H9 (cell line): ENCODE measurements around the gene APLN. TPM values are rescaled to one million over a fixed set of nuclear protein-coding genes. Genes with fewer than 3 reads are reported as not detected.

Source experiments
- DNase-seq: peaks from one replicate; pipeline ENCODE4 v3.0.0-alpha.2; 2017
- H2AFZ ChIP-seq: one replicate; pipeline ENCODE4 v1.6.1; 2013; ENCODE audit warnings: mild to moderate bottlenecking, low read length, control low read depth, moderate library complexity
- H2AK5ac ChIP-seq: 2 replicates; pipeline ENCODE4 v1.6.1; 2013; ENCODE audit warnings: low read length, control low read depth, mixed read lengths; ENCODE audit not compliant: insufficient read length
- H2BK120ac ChIP-seq: one replicate; pipeline ENCODE4 v1.6.1; 2013; ENCODE audit warnings: low read depth, mild to moderate bottlenecking, low read length, control low read depth, inconsistent platforms; ENCODE audit not compliant: poor library complexity, severe bottlenecking
- H2BK12ac ChIP-seq: 2 replicates; pipeline ENCODE4 v1.6.1; 2013; ENCODE audit warnings: low read length, control low read depth, mixed read lengths, low read depth; ENCODE audit not compliant: insufficient read length
- H2BK15ac ChIP-seq: 2 replicates; pipeline ENCODE4 v1.6.1; 2013; ENCODE audit warnings: low read depth, low read length, control low read depth
- H2BK20ac ChIP-seq: one replicate; pipeline ENCODE4 v1.6.1; 2013; ENCODE audit warnings: low read depth, mild to moderate bottlenecking, low read length, control low read depth, inconsistent platforms; ENCODE audit not compliant: poor library complexity, severe bottlenecking
- H2BK5ac ChIP-seq: 2 replicates; pipeline ENCODE4 v1.6.1; 2013; ENCODE audit warnings: low read length, control low read depth, mixed read lengths; ENCODE audit not compliant: insufficient read length
- H3K14ac ChIP-seq: 2 replicates; pipeline ENCODE4 v1.6.1; 2013; ENCODE audit warnings: low read length, control low read depth; ENCODE audit not compliant: insufficient read depth
- H3K18ac ChIP-seq: 2 replicates; pipeline ENCODE4 v1.6.1; 2013; ENCODE audit warnings: low read depth, mild to moderate bottlenecking, mixed read lengths, low read length, control low read depth; ENCODE audit not compliant: insufficient read length
- H3K23ac ChIP-seq: 2 replicates; pipeline ENCODE4 v1.6.1; 2013; ENCODE audit warnings: low read length, control low read depth, mixed read lengths, low read depth; ENCODE audit not compliant: insufficient read length
- H3K23me2 ChIP-seq: 2 replicates; pipeline ENCODE4 v1.6.1; 2013; ENCODE audit warnings: low read depth, mild to moderate bottlenecking, mixed read lengths, low read length, control low read depth; ENCODE audit not compliant: insufficient read length, poor library complexity, severe bottlenecking
- H3K27ac ChIP-seq: 2 replicates; pipeline ENCODE4 v1.5.1; 2013; ENCODE audit warnings: low read length, control low read depth, mixed read lengths, low read depth; ENCODE audit not compliant: insufficient read length
- H3K27me3 ChIP-seq: 2 replicates; pipeline ENCODE4 v1.6.1; 2013; ENCODE audit warnings: low read length, control low read depth, inconsistent platforms; ENCODE audit not compliant: insufficient read depth
- H3K4ac ChIP-seq: 2 replicates; pipeline ENCODE4 v1.6.1; 2013; ENCODE audit warnings: low read depth, mild to moderate bottlenecking, control low read depth, inconsistent platforms, low read length, moderate library complexity
- H3K4me1 ChIP-seq: 2 replicates; pipeline ENCODE4 v1.6.1; 2013; ENCODE audit warnings: low read length, control low read depth, inconsistent platforms; ENCODE audit not compliant: insufficient read depth
- H3K4me2 ChIP-seq: 2 replicates; pipeline ENCODE4 v1.6.1; 2013; ENCODE audit warnings: low read length, control low read depth, mixed read lengths; ENCODE audit not compliant: insufficient read length, insufficient read depth
- H3K56ac ChIP-seq: 2 replicates; pipeline ENCODE4 v1.6.1; 2013; ENCODE audit warnings: low read depth, mild to moderate bottlenecking, mixed read lengths, low read length, control low read depth; ENCODE audit not compliant: insufficient read length
- H3K79me1 ChIP-seq: 2 replicates; pipeline ENCODE4 v1.6.1; 2013; ENCODE audit warnings: low read depth, mild to moderate bottlenecking, moderate library complexity, low read length, control low read depth, inconsistent platforms; ENCODE audit not compliant: insufficient read depth, poor library complexity, severe bottlenecking
- H3K79me2 ChIP-seq: 2 replicates; pipeline ENCODE4 v1.6.1; 2013; ENCODE audit warnings: low read length, control low read depth, inconsistent platforms; ENCODE audit not compliant: insufficient read depth
- H3K9ac ChIP-seq: 2 replicates; pipeline ENCODE4 v1.6.1; 2013; ENCODE audit warnings: low read length, control low read depth, mixed read lengths; ENCODE audit not compliant: insufficient read length; ENCODE audit errors: extremely low read depth
- H3K9me3 ChIP-seq: one replicate; pipeline ENCODE4 v1.6.1; 2013; ENCODE audit warnings: low read depth, low read length, inconsistent platforms; ENCODE audit not compliant: control insufficient read depth
- H3T11ph ChIP-seq: one replicate; pipeline ENCODE4 v1.6.1; 2013; ENCODE audit warnings: mild to moderate bottlenecking, low read length, control low read depth, inconsistent platforms
- H4K20me1 ChIP-seq: one replicate; pipeline ENCODE4 v1.6.1; 2013; ENCODE audit not compliant: control insufficient read depth, insufficient read length, insufficient read depth
- H4K5ac ChIP-seq: 2 replicates; pipeline ENCODE4 v1.6.1; 2013; ENCODE audit warnings: low read depth, mild to moderate bottlenecking, mixed read lengths, low read length, control low read depth; ENCODE audit not compliant: insufficient read length
- H4K8ac ChIP-seq: replicated peaks from 2 replicates; pipeline ENCODE4 v1.6.1; 2013; ENCODE audit warnings: low read length, control low read depth, mixed read lengths, low read depth; ENCODE audit not compliant: insufficient read length
- H4K91ac ChIP-seq: 2 replicates; pipeline ENCODE4 v1.6.1; 2013; ENCODE audit warnings: low read depth, mild to moderate bottlenecking, moderate library complexity, mixed read lengths, low read length, control low read depth; ENCODE audit not compliant: insufficient read length
- H3K27ac Mint-ChIP-seq, 3 experiments: 2 replicates in 2 of 3; 3 replicates in 1 of 3; pipeline ENCODE4 v1.8.0; 2020 to 2021; ENCODE audit warnings: mixed read lengths in 3 of 3, mild to moderate bottlenecking in 1 of 3, moderate library complexity in 1 of 3
- H3K27me3 Mint-ChIP-seq: 2 replicates; pipeline ENCODE4 v1.8.0; 2021; ENCODE audit warnings: low read depth, mild to moderate bottlenecking, moderate library complexity, mixed read lengths
- H3K36me3 Mint-ChIP-seq, 3 experiments: 2 replicates in 2 of 3; 3 replicates in 1 of 3; pipeline ENCODE4 v1.8.0; 2020 to 2021; ENCODE audit warnings: low read depth in 3 of 3, mixed read lengths in 3 of 3; ENCODE audit not compliant: insufficient read depth in 1 of 3
- H3K4me1 Mint-ChIP-seq, 2 experiments: 2 replicates each; pipeline ENCODE4 v1.8.0; 2020; ENCODE audit warnings: mixed read lengths in 2 of 2
- H3K4me3 Mint-ChIP-seq, 2 experiments: 2 replicates in 1 of 2; 3 replicates in 1 of 2; pipeline ENCODE4 v1.8.0; 2020 to 2021; ENCODE audit warnings: mild to moderate bottlenecking in 2 of 2, mixed read lengths in 2 of 2, moderate library complexity in 1 of 2
- H3K9me3 Mint-ChIP-seq, 2 experiments: 2 replicates in 1 of 2; 3 replicates in 1 of 2; pipeline ENCODE4 v1.8.0; 2020; ENCODE audit warnings: mild to moderate bottlenecking in 2 of 2, mixed read lengths in 2 of 2, moderate library complexity in 1 of 2
- total RNA-seq: library from RNA; stranded (reverse); gene quantifications from 2 replicates; pipeline ENCODE4 v1.2.1, GENCODE V29; 2021
- TF ChIP-seq, protein P1 (sequence below): fragments of 200-600 bp; sonication (generic); conservative IDR thresholded peaks from 3 replicates; pipeline ENCODE4 v1.8.0; 2021; ENCODE audit warnings: antibody characterized with exemption, mild to moderate bottlenecking

APLN gene
- total RNA-seq, 1 experiment from 2014 or later = 0.24 TPM

DNA sequence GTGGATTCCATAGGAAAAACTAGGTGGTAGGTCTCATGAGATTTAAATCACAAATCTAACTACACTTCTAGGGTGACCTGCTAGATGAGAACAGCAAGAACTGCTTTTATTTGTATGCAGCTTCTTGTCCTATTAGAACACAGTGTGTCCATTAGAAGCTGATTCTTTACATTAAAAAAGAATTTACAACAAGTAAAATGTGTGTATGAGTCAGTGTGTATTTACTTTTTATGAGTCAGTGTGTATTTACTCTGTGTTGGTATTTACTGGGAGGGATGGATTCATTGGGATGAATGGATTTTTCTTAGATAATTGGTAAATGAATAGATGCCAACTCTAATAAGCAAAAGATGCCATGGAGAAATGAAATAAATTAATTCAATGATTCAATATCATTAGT is 43.4 kb upstream of the APLN start:
- Mint-ChIP-seq H3K4me3 (no peak overlapping the region), H3K36me3 (peaks cover 2 to 14% (median 5%) of the 10 kb centered on the region in 3 experiments; a peak in 4 of 7 replicates), H3K27ac (no peak overlapping the region), H3K27me3 (peaks cover 36% of the 10 kb centered on the region), H3K9me3 (peaks cover 0 to 74% of the 10 kb centered on the region in 2 experiments; a peak in 3 of 5 replicates), H3K4me1 (peaks cover 31 to 35% of the 10 kb centered on the region in 2 experiments)
- H3K27me3 ChIP-seq = no peaks in the 10 kb centered on the region; the same call in 1 of the 2 replicates
- no peak overlapping the region for H3K56ac ChIP-seq
- H3K4me1 ChIP-seq = peaks cover 9% of the 10 kb centered on the region; the same call in 1 of the 2 replicates
- H4K8ac ChIP-seq = no peak overlapping the region
- H2AFZ ChIP-seq = no peak overlapping the region
- no peak overlapping the region for H3K27ac ChIP-seq
- no peak overlapping the region for H2BK120ac ChIP-seq
- H3K4ac ChIP-seq = no peak overlapping the region
- H3T11ph ChIP-seq = no peak overlapping the region
- H2BK5ac ChIP-seq = no peak overlapping the region
- H3K23ac ChIP-seq = no peak overlapping the region
- peaks cover 8% of the 10 kb centered on the region for H3K9me3 ChIP-seq
- no peak for DNase-seq
- H3K79me2 ChIP-seq = no peaks in the 10 kb centered on the region
- H2BK12ac ChIP-seq = no peak overlapping the region
- H3K4me2 ChIP-seq = no peak overlapping the region
- H3K14ac ChIP-seq = no peak overlapping the region
- H4K20me1 ChIP-seq = no peaks in the 10 kb centered on the region
- H3K18ac ChIP-seq = no peak overlapping the region
- H3K9ac ChIP-seq = no peak overlapping the region
- no peaks in the 10 kb centered on the region for H3K79me1 ChIP-seq
- H2BK20ac ChIP-seq = no peak overlapping the region
- no peak overlapping the region for H2BK15ac ChIP-seq
- no peak overlapping the region for H2AK5ac ChIP-seq
- H4K91ac ChIP-seq = no peak overlapping the region
- no peaks in the 10 kb centered on the region for H3K23me2 ChIP-seq
- H4K5ac ChIP-seq = no peak overlapping the region
- TF ChIP-seq, protein P1, sequence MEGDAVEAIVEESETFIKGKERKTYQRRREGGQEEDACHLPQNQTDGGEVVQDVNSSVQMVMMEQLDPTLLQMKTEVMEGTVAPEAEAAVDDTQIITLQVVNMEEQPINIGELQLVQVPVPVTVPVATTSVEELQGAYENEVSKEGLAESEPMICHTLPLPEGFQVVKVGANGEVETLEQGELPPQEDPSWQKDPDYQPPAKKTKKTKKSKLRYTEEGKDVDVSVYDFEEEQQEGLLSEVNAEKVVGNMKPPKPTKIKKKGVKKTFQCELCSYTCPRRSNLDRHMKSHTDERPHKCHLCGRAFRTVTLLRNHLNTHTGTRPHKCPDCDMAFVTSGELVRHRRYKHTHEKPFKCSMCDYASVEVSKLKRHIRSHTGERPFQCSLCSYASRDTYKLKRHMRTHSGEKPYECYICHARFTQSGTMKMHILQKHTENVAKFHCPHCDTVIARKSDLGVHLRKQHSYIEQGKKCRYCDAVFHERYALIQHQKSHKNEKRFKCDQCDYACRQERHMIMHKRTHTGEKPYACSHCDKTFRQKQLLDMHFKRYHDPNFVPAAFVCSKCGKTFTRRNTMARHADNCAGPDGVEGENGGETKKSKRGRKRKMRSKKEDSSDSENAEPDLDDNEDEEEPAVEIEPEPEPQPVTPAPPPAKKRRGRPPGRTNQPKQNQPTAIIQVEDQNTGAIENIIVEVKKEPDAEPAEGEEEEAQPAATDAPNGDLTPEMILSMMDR = no peak
